Measurements from ENCODE around the gene TTC28. TPM values are rescaled to one million over a fixed set of nuclear protein-coding genes. Genes with fewer than 3 reads are reported as not detected.
"Not testable (repeated sequence)": the region's sequence is repeated elsewhere in the genome, so short reads cannot be mapped to it uniquely, and the experiment has no call there.

TTC28 gene
- polyA plus RNA-seq, 5 donors: 27.1 to 42.4 (median 37.1) TPM

DNA sequence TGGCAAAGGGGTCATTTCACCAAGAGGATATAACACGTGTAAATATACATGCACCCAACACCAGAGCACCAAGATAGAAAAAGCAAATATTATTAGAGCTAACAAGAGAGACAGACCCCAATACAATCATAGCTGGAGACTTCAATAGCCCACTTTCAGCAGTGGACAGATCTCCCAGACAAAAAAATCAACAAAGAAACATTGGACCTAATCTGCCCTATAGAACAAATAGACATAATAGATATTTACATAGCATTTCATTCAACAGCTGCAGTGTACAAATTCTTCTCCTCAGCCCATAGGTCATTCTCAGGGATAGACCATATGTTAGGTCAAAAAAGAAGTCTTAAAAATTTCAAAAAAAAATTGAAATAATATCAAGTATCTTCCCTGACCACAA is 312.8 kb downstream of the TTC28 start:
- no peak for DNase-seq

DNA sequence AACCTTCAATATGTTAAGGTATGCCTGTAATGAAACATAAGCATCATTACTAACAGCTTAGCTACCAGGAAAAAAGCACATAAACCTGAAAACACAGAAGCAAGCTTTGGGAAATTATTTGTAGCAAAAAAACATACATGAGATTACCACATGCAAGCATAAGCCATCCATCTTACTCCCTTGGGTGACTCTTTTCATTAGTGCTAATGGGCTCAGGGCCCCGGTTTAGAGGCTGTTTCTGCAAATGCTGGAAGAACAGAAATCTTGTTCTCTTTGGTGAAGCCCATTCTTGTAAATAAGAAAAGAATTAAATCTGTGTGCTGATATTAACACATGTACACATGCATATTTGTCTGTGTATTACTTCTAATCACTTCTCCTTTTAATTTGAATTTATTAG is 314.3 kb downstream of the TTC28 start:
- DNase-seq: no peak

DNA sequence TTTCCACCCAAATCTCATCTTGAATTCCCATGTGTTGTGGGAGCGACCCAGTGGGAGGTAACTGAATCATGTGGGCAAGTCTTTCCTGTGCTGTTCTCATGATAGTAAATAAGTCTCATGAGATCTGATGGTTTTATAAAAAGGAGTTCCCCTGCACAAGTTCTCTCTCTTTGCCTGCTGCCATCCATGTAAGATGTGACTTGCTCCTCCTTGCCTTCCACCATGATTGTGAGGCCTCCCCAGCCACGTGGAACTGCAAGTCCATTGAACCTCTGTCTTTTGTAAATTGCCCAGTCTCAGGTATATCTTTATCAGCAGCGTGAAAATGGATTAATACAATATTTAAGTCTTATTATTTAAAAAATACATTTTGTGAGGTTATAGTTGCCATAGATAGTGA is 315.5 kb downstream of the TTC28 start:
- DNase-seq: not testable (repeated sequence)

DNA sequence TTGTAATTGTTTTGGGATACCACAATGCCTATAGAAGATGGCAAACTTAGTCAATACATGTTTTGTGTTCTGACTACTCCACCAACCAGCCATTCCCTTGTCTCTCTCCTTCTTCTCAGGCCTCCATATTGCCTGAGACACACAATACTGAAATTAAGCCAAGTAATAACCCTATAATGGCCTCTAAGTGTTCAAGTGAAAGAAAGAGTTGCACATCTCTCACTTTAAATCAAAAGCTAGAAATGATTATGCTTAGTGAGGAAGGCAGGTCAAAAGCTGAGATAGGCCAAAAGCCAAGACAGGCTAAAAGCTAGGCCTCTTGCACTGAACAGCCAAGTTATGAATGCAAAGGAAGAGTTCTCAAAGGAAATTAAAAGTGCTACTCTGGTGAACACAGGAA is 318.7 kb downstream of the TTC28 start:
- DNase-seq: no peak

DNA sequence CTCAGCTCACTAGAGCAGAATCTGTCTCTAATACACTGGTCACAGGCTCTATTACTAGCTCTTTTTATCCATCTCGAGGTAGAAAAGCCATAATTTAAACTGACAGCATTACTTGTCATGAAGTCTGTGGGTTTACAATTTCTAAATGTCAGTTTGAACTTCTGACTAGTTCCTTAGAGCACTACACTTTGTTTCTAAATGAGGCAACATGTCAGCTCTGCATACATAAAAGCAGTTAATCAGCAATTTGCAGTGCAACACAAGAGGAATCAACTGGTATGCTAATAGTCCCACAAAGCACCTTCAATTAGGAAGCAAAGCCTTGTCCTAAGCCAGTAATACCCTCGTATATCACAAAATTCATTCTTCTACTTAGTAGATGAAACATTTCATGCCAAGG is 321.3 kb downstream of the TTC28 start:
- DNase-seq: no peak

DNA sequence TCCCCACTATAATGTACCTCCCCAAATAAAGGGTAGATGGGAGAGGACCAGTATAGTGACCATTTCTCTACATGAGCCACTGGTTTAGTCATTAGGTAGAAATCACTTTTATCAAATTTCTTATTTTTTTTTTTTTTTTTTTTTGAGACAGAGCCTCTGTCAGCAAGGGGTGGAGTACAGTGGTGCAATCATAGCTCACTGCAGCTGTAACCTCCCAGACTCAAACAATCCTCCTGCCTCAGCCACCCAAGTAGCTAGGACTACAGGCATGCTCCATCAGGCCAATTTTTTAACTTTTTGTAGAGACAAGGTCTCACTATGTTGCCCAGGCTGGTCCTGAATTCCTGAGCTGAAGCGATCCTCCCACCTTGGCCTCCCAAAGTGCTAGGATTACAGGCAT is 322.4 kb downstream of the TTC28 start:
- DNase-seq: no peak

DNA sequence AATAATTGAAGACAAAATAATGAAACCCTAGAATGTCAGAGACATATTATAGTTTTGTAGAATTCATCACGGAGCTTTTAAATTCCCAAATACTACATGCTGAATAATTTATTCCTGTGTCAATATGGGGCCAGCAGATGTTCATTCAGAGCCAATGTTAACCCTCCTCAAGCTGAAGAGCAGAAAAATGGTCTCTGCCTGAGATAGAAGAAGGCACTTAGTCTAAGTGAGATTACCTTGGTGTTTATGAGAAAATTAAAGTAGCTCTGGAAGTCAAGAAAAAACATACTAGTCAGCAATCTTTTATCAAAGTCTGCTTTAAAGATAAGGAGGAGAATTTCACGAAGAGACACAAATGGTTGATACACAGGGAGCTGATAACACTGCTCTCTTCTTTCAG is 328.2 kb downstream of the TTC28 start:
- no peak for DNase-seq

DNA sequence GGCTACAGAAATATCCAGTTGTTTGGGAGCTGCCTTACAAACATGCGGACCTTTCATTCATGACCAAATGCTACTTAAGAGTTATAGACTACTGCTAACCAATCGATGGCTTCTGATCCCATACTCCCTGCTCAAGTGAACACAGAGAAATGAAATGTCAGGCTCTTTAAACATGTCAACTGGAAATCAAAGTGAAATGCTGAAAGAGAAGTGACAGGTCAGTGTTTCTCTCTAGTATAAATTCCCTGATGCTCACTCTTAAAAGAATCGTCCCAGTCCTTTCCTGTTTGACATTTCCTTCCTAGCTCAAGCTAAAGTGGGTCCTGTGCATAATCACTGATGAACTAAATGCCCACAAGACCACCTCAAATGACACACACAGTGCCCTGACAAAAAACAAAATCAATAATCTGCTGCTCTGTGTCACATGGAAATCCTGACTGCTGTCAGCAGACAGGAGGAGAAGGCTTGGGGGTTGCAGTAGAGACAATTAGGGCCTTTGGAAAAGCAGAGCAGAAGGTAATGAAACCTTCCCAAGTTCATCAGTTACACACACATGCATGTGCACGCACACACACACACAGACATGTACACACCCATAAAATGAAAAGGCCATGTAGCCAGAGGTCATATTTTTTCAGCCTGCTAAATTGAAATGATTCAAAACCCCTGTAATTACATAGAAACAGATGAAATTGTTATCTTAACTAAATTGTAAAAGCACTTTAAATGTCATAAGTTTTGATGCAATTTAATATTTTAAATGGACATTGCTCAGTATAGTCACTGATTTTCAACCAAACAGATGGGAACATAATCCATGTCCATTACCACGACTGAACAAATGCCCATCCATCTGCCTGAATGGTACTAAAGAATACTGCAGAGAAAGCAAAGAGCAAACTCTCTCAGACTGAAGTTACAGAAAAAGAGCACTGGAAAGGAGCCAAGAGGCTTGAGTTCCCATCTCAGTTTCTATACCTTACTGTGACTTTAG is 330.7 kb downstream of the TTC28 start:
- no peak for DNase-seq

DNA sequence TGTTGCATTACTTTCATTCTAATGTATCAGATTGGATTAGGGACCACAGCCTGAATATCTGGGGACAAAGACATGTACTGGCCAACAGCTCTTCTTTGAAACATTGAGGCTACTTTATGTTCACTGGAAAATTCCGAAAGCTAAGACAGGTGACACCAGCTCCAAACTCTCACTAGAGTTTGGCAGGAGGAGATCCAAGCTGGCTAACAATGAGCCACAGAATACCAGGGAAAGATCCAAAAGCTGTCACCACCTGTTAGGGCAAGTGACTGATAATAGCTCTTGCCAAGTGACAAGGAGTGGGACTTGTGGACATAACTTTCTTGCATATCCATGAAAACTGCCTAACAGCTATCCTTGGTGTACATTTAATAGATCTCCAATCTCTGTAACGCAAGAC is 333.3 kb downstream of the TTC28 start:
- no peak for DNase-seq

DNA sequence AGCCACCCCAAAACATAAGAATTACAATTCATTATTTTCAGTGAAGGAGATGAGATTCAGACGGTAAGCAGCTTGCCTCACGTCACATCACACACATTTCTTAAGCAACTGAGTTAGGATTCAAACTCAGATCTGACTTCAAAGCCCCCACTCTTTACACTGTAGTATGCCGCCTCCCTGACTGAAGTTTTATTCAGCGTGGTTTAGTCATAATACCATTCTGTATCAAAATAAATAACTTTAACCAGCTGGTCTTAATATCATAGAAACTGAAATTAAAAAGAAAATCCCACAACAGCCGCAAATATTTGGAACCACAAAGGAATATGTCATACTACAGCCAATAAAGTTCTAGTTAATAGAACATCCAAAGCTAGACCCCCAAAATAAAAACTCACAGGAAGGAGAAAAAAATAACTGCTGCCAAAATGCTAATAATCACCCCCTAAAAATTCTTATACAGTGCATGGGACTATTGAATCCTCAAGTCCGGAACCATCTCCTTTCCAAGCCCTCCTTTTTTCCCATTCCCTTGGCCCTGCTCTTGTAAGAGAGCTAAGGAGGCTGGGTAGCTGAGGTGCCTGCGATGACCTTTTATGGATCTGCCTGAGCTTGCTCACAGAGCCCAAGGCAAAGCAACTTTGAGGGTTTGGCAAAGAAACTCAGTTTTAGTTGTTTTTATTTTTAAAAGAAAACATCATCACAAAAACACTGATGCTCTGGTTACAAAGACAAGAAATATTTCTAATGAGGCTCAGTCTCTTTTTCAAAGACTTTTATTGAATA is 334.5 kb downstream of the TTC28 start:
- DNase-seq: no peak

DNA sequence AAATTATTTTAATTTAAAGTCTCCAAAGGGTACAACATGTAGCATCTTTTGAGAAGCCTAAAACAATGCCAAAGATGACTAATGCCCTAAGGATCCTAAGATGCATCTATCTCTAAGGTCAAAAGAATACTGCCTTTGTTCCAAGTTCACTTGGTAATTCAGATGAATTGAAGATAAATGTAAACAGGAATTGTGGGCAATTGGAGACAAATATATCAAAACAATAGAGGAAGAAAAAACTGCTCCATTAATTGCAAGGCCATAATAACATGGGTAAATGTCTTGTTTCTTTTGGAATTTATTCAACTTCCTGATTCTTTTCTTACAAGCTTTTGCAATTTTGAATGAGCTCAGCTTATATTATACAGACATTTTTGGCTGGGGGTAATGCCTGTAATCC is 338.6 kb downstream of the TTC28 start:
- DNase-seq: no peak

DNA sequence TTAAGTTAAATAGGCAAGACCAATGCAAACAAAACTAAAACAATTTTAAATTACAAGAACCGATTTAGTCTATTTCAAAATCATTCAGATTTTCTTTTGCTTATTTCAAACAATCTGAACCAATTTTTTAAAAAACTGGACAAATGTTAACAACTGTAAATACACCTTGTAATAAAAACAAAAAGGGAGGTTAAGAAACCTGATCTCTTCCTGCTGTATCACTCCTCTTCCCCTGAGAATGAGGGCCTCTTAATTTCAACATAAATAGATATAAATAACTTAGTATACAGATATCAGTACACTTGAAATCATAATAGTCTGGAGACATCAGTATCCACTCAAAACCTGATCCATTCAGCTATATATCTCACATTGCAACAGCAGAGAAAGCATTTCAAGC is 346.6 kb downstream of the TTC28 start:
- DNase-seq: no peak

DNA sequence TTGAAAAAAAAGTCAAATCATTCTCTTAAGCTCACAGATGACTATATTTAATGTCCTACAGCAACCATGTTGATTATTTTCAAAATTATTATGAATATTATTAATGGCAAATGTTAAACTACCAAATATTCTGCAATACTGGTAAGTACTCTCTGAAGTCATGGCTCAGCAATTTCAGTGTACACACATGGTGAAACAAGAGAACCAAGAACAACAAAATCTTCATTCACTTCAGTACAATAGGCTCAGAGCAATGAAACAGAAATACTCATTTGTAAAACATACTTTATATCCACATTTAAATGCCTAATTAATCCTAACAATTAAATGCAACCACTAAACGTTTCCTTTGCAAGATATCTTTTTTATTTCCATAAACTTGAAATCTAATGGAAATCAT is 347.2 kb downstream of the TTC28 start:
- DNase-seq: no peak

DNA sequence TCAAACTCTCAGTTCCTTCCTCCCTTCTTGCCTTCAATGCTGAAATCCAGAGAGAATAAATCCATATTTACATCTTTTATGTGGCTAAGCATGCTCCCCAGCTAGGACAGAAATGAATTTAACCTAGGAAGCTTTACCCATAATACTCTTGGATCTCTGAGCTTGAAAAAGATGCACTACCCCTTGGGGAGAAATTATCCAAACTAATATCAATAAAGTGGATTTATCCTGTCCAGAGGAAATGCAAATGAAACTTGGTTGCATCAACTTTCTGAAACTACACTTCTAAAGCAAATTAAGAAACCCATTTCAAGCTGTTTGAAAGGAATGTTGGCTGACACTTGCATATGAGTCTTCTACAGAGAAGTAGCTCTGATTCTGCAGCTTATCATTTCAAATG is 347.9 kb downstream of the TTC28 start:
- DNase-seq: no peak

DNA sequence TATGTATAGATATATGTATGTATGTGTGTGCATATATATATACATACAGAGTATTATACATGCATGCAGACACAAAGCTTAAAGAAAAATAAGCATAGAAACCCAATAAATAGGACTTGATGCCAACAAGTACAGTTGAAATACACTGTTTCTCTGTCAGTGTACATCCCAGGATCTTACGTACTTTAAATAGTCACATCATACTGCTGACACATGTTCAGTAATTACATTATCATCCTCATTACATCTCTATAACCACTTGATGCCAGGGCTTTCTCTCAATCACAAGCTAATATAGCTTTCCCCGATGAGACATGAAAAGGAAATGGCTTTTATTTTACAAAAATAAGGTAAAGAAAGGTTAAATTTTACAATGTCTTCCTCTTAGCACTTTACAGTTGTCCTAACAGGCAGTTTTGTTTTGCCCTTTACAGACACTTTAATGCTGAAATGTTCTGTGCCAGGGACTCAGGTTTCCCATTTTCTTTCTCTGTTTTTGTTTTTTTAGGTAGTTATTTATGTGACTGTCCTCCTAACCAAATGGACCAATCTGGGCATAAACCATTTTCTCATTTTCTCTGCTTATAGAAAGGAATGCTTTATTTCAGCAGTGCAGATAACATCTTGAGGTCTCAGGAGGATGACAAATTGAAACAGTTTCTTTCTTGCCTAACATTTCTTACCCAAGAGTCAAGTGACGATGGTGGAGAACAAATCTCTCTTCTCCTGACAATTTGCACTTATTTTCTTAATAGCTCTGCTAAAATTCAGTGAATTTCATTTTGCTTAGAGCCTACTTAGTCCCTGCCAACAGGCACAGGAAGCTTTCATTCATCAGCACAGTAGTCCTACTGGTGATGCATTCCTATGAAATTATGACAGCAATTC is 350.2 kb downstream of the TTC28 start:
- DNase-seq: no peak

DNA sequence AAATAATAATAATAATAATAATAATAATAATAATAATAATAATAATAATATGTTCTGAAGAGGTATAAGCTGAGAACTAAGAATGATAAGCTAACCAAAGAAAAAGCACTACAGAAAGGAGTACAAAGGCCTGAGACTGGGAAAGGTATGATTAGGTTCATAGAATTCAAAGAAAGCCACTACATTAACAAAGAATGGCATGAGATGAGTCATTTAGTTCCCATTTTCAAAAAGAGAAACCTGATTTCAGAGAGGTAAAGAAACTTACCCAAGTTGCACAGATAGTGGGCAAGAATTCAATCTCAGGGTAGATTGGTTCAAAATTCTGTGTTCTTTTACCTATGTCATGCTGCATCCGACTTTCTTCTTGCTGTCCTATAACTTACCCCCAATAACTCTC is 350.9 kb downstream of the TTC28 start:
- no peak for DNase-seq

DNA sequence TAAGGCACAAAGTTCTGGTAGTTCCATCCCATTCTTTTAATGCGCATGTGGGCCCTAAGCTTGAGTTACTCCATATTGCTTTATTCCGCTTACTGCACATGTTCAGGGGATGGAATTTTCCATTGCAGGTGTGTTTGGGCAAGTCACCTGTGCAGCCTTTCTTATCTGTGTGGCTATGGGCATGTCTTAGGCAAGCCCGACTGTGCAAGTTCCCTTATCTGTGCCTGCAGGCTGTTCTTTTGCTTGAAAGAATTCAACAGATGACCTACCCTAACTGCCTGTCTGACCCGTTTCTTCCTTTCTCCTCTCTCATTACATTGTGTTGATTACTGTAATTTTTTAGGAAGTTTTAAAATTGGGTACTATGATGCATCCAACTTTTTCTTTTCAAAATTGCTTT is 363.6 kb downstream of the TTC28 start:
- no peak for DNase-seq

DNA sequence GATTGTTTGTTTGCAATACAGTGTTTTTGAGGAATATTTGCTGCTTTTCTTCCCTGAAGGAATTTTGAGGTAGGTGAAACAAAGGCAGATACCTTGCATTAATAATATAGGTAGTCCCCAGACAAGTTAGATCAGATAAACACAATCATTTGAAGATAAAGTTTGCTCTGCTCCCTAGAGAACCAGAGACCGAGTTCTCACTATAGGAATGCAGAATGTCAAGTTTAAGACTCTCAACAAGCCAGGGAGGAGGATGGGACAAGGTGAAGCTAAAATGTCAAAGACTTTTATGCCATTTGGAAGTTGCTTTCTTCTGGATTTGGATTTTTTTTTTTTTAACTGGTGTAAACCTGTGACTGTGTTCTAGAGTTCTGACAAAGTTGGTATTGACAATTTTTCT is 364.7 kb downstream of the TTC28 start:
- no peak for DNase-seq

DNA sequence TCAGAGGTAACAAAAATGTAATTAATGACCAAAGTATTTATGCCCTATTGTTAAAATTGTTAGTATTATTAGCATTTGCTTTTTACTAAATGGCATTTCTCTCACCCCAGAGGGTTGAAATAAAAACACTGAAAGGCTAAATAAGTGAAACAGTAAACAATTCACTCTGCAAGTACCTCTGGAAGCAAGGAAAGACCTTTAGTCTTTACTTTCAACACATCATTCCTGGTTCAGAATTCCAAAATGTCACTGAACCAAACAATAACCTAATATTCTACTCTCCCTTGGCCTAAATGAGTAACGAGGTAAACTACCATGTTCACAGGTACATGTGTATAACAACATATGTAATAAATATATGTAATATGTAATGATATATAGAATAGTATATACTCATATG is 369.3 kb downstream of the TTC28 start:
- DNase-seq: no peak

DNA sequence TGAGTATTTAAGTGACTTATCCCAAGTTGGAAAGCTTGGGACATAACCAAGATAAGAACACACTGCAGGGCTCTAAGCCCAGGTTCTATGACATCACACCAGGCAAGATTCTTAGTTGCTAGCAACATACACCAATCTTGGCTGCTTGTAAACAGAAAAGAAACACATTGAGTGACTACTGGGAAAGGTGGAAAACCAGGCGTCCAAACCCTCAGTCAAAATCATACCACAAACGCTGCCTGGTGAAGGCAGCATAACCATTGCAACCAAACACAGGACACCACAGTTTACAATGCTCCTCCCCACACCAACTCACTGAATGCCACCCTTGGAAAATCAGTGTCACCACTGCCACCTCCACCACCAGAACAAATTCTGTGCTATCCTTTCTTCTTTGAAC is 379.9 kb downstream of the TTC28 start:
- peak; percentile 19 to 40 for DNase-seq

DNA sequence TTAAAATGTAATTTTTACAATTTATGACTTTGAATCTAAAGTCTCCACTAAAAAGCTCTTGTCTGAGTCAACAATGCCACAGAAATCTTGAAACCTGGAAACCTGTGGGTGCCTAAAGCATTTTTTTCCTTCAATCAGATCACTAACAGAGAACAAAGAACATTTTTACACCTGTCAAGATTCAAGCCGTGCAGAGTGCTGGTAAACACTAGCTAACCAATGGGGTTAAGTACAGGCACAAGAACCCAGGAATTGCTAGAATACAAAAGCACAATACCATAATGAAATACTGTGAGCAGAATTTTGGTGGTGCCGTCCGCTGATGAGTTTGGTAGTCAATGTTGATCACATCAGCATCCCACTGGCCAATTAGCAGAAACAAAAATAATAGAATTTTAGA is 380.3 kb downstream of the TTC28 start:
- DNase-seq: no peak

DNA sequence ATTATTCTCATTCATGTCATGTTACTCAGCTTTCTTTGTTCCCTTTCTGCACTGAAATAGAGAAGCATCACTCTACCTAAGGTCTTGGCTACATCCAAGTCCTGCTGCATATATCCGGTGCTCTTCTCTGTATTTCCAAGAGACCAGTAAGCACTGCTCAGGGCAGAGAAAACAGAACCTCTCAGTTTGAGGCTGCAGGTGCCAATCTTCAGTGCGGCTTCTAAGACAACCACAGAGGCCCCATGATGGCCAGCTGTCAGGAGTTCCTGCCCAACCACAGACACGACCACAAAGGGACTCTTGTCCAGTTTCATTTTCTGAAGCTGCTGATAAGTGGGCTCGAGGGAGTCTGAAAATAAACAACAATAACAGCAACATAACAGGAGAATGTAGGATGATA is 382.1 kb downstream of the TTC28 start:
- no peak for DNase-seq

All from right lung (tissue), 5 donors.